LNCAP (cell line): ENCODE measurements around the gene NFE2L2.

ENCODE experiments used
- CTCF ChIP-seq: fragments of 450-650 bp; IDR thresholded peaks from 2 replicates; pipeline ENCODE4 v1.5.1; 2017; ENCODE audit warnings: mild to moderate bottlenecking

Gene NFE2L2

GRCh38 chr2:177221970-177222369 lies 42.6 kb downstream of the NFE2L2 start:
- no peak for TF ChIP-seq CTCF

GRCh38 chr2:177221534-177221933 lies 43.0 kb downstream of the NFE2L2 start:
- TF ChIP-seq CTCF: no peak

- TF ChIP-seq CTCF: no peak
Observed at GRCh38 chr2:177217247-177217843, 47.2 kb downstream of the NFE2L2 start.

GRCh38 chr2:177212891-177213856 lies 51.4 kb downstream of the NFE2L2 start:
- no peak for TF ChIP-seq CTCF

- TF ChIP-seq CTCF: no peak
Observed at GRCh38 chr2:177212106-177212890, 52.2 kb downstream of the NFE2L2 start, which contains the start of gene HNRNPA3. Gene HNRNPA3, plus strand, starts transcription at chr2:177212794. Its CDS starts 6 bp downstream, at chr2:177212800.

- TF ChIP-seq CTCF: no peak
Observed at GRCh38 chr2:177211576-177212105, 52.9 kb downstream of the NFE2L2 start.

- TF ChIP-seq CTCF: no peak
Observed at GRCh38 chr2:177211169-177211568, 53.4 kb downstream of the NFE2L2 start.
